PC-9 (cell line): ENCODE results near the gene TBC1D8. TPM values are rescaled to one million over a fixed set of nuclear protein-coding genes. Genes with fewer than 3 reads are reported as not detected.

Experiments used
- BruUV-seq: library from RNA; stranded (reverse); fragments of 400-500 nt; replicated peaks from 2 replicates; lab custom pipeline; 2021; lab: Mats Ljungman, UMichigan
- CTCF ChIA-PET: fragments of 300-600 bp; sonication (Branson Sonifier 250); formaldehyde crosslinking; loops from one replicate; lab custom pipeline; 2022; ENCODE audit warnings: antibody characterized with exemption; lab: Charles Lee
- POLR2A ChIA-PET: fragments of 300-600 bp; sonication (Branson Sonifier 250); formaldehyde crosslinking; loops from one replicate; lab custom pipeline; 2022; ENCODE audit warnings: antibody characterized with exemption; ENCODE audit not compliant: unreplicated experiment; lab: Charles Lee
- DNase-seq, 2 experiments: peaks; one replicate each; pipeline versions ENCODE4 v3.0.0 to v3.0.0-alpha.2; 2015 to 2022; ENCODE audit warnings: mixed read lengths in 1 of 2
- H2AFZ ChIP-seq: fragments of 200-600 bp; sonication (generic); 2 replicates; pipeline ENCODE4 v1.8.1; 2017; ENCODE audit warnings: antibody characterized with exemption
- H3F3A ChIP-seq: fragments of 200-600 bp; sonication (generic); 2 replicates; pipeline ENCODE4 v1.8.1; 2017; ENCODE audit warnings: antibody characterized with exemption, mild to moderate bottlenecking, low read depth; ENCODE audit not compliant: insufficient read depth
- H3K27ac ChIP-seq: fragments of 200-600 bp; sonication (generic); 2 replicates; pipeline ENCODE4 v1.6.1; 2016; ENCODE audit warnings: mixed run types
- H3K27me3 ChIP-seq: fragments of 200-600 bp; sonication (generic); 2 replicates; pipeline ENCODE4 v1.6.1; 2016; ENCODE audit warnings: low read depth, mixed run types; ENCODE audit not compliant: insufficient read depth
- H3K36me3 ChIP-seq: fragments of 200-600 bp; sonication (generic); 2 replicates; pipeline ENCODE4 v1.6.1; 2016; ENCODE audit warnings: low read depth, mixed run types
- H3K4me1 ChIP-seq: fragments of 200-600 bp; sonication (generic); replicated peaks from 2 replicates; pipeline ENCODE4 v1.6.1; 2016; ENCODE audit warnings: mixed run types; ENCODE audit not compliant: insufficient read depth
- H3K4me2 ChIP-seq: fragments of 200-600 bp; sonication (generic); 2 replicates; pipeline ENCODE4 v1.6.1; 2017; ENCODE audit warnings: mixed run types
- H3K4me3 ChIP-seq: fragments of 200-600 bp; sonication (generic); 2 replicates; pipeline ENCODE4 v1.6.1; 2016; ENCODE audit warnings: mixed run types
- H3K79me2 ChIP-seq: fragments of 200-600 bp; sonication (generic); 2 replicates; pipeline ENCODE4 v1.6.1; 2017; ENCODE audit warnings: low read depth, mixed run types
- H3K9me2 ChIP-seq: fragments of 200-600 bp; sonication (generic); 2 replicates; pipeline ENCODE4 v1.8.1; 2017; ENCODE audit warnings: mild to moderate bottlenecking; ENCODE audit not compliant: insufficient read depth
- H3K9me3 ChIP-seq: fragments of 200-600 bp; sonication (generic); 2 replicates; pipeline ENCODE4 v1.8.1; 2016; ENCODE audit warnings: low read depth; ENCODE audit not compliant: insufficient read depth
- H4K20me1 ChIP-seq: fragments of 200-600 bp; sonication (generic); 2 replicates; pipeline ENCODE4 v1.8.1; 2017; ENCODE audit not compliant: insufficient read depth
- EZH2 ChIP-seq: fragments of 200-600 bp; sonication (generic); IDR thresholded peaks from 2 replicates; pipeline ENCODE4 v1.8.0; 2017; ENCODE audit warnings: antibody characterized with exemption, low read depth
- intact Hi-C: fragments of 100-400 bp; cut with micrococcal nuclease; formaldehyde crosslinking; loops from one replicate; pipeline ENCODE4 v1.10.0; 2022; ENCODE audit not compliant: unreplicated experiment
- total RNA-seq: library from RNA; stranded (reverse); gene quantifications from 2 replicates; pipeline ENCODE4 v1.2.3, GENCODE V29; 2021
- TF ChIP-seq, protein P1 (sequence below): fragments of 200-600 bp; sonication (generic); conservative IDR thresholded peaks from 2 replicates; pipeline ENCODE4 v1.6.1; 2017; ENCODE audit warnings: mixed run types, antibody characterized with exemption, mild to moderate bottlenecking, moderate library complexity

TBC1D8 gene
- total RNA-seq, 1 experiment from 2014 or later: 25.2 TPM

DNA sequence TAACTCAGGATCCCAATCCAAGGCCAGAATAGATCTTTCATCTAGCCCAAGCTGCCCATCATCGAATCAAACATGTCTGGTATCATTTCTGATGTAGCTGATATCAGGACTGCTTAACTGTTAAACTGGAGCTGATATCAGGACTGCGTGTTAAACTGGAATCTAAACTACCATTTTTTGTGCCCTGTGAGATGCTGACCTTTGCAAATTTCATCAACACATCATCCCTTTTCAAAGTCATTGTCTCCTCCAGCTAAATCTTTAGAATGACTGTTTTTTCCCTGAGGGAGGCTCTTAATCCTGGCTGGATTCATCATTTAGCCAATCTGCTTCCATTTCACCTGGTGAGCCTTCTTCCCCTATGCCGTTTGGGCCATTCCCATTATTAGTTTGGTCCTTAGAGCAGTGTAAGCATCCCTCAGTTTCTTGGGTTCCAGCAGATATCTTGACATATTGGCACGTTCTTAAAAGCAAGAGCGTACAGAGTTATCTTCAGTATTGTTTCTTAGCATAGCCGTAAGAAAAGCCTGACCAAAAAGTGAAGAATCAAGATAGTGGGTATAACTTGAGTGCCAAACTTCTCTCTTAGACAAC lies 136.8 kb downstream of the TBC1D8 start:
- intact Hi-C loops: loop anchor here (5.0 to 10.0 kb wide), 3 partner anchors 407 to 1430 kb away; no protein-coding TSS in a partner anchor

GRCh38 chr2:101012706-101013181 lies 138.4 kb downstream of the TBC1D8 start:
- Histone ChIP-seq H3K79me2 (no peaks in the 10 kb centered on the region), H3K36me3 (peaks cover 26% of the 10 kb centered on the region), H3K4me2 (no peak overlapping the region), H3K4me3 (no peak overlapping the region), H3F3A (peaks cover 73% of the 10 kb centered on the region), H3K27ac (no peak overlapping the region; the same call in 1 of the 2 replicates), H3K4me1 (no peaks in the 10 kb centered on the region), H4K20me1 (peaks cover 34% of the 10 kb centered on the region), H2AFZ (no peak overlapping the region), H3K9me2 (no peaks in the 10 kb centered on the region), H3K27me3 (no peaks in the 10 kb centered on the region), H3K9me3 (no peaks in the 10 kb centered on the region)
- no TSS peak for BruUV-seq
- ChIA-PET POLR2A (interaction anchor here (0.6 to 0.7 kb wide), 3 partner anchors 11 to 420 kb away, joined by 4 to 9 read pairs (median 5); no protein-coding TSS in a partner anchor), CTCF (interaction anchor here (0.6 to 1.4 kb wide), 8 partner anchors 108 to 424 kb away, joined by 3 to 8 read pairs (median 3); no protein-coding TSS in a partner anchor)
- TF ChIP-seq, protein P1, sequence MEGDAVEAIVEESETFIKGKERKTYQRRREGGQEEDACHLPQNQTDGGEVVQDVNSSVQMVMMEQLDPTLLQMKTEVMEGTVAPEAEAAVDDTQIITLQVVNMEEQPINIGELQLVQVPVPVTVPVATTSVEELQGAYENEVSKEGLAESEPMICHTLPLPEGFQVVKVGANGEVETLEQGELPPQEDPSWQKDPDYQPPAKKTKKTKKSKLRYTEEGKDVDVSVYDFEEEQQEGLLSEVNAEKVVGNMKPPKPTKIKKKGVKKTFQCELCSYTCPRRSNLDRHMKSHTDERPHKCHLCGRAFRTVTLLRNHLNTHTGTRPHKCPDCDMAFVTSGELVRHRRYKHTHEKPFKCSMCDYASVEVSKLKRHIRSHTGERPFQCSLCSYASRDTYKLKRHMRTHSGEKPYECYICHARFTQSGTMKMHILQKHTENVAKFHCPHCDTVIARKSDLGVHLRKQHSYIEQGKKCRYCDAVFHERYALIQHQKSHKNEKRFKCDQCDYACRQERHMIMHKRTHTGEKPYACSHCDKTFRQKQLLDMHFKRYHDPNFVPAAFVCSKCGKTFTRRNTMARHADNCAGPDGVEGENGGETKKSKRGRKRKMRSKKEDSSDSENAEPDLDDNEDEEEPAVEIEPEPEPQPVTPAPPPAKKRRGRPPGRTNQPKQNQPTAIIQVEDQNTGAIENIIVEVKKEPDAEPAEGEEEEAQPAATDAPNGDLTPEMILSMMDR: peak; percentile 91
- TF ChIP-seq EZH2: no peak
- intact Hi-C loops: loop anchor here (1.0 to 10.0 kb wide), 6 partner anchors 140 to 1432 kb away; no protein-coding TSS in a partner anchor
- peak; percentile 19 to 39 for DNase-seq

More for the DNA sequence above, 136.8 kb downstream of the TBC1D8 start:
- Histone ChIP-seq H3K9me2 (no peaks in the 10 kb centered on the region), H3K36me3 (peaks cover 42% of the 10 kb centered on the region), H3K27ac (no peak overlapping the region), H3F3A (peaks cover 71% of the 10 kb centered on the region), H3K4me3 (no peak overlapping the region), H3K4me2 (no peak overlapping the region), H3K9me3 (no peaks in the 10 kb centered on the region), H3K4me1 (no peaks in the 10 kb centered on the region), H3K27me3 (no peaks in the 10 kb centered on the region), H2AFZ (no peak overlapping the region), H3K79me2 (no peaks in the 10 kb centered on the region), H4K20me1 (peaks cover 18% of the 10 kb centered on the region; the same call in 1 of the 2 replicates)
- POLR2A ChIA-PET: interaction anchor here (0.7 kb wide), 1 partner anchor 235 kb away, joined by 9 read pairs; no protein-coding TSS in a partner anchor
- TF ChIP-seq, protein P1: no peak
- TF ChIP-seq EZH2: no peak
- no TSS peak for BruUV-seq
- CTCF ChIA-PET: no interaction called here
- DNase-seq: no peak

DNA sequence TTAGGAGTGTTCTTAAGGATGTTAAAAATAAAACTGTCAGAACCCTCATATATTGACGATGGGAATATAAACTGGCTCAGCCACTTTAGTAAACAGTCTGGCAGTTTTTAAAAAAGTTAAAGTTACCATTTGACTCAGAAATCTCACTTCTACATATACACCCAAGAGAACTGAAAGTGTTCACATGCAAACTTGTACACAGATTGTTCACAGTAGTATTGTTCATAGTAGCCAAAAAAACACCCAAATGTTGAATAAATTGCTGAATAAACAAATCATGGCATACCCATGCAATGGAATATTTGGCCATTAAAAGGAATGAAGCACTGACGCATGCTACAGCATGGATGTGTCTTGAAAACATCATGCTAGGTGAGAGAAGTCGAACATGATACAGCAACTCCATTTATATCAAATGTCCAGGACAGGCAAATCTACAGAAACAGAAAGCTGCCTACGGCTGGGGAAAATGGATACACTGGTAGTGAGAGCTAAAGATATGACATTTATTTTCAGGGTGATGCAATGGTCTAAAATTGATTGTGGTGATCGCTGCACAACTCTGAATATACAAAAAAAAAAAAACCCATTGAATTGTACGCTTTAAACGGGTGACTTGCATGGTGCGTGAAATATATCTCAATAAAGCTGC lies 139.0 kb downstream of the TBC1D8 start:
- Histone ChIP-seq H3K79me2 (0 out of 2 replicates have a peak, but pooled peaks cover 5% of the 10 kb centered on the region), H4K20me1 (peaks cover 39% of the 10 kb centered on the region), H3F3A (peaks cover 79% of the 10 kb centered on the region), H2AFZ (no peak overlapping the region), H3K27me3 (no peaks in the 10 kb centered on the region), H3K4me2 (no peak overlapping the region), H3K9me2 (no peaks in the 10 kb centered on the region), H3K9me3 (no peaks in the 10 kb centered on the region), H3K4me3 (no peak overlapping the region), H3K4me1 (no peaks in the 10 kb centered on the region), H3K27ac (peak overlapping the region; percentile 20; the same call in 1 of the 2 replicates), H3K36me3 (peaks cover 26% of the 10 kb centered on the region)
- no TSS peak for BruUV-seq
- POLR2A ChIA-PET: interaction anchor here (0.6 to 0.7 kb wide), 3 partner anchors 10 to 420 kb away, joined by 4 to 9 read pairs (median 5); no protein-coding TSS in a partner anchor
- intact Hi-C loops: loop anchor here (1.0 to 10.0 kb wide), 6 partner anchors 140 to 1433 kb away; no protein-coding TSS in a partner anchor
- CTCF ChIA-PET: interaction anchor here (0.6 to 1.4 kb wide), 8 partner anchors 10 to 423 kb away, joined by 3 to 8 read pairs (median 4); partner anchors contain the start of gene RPL31
- DNase-seq: no peak
- no peak for TF ChIP-seq EZH2
- TF ChIP-seq, protein P1: no peak
